ENCODE data around the gene ADARB1. TPM values are rescaled to one million over a fixed set of nuclear protein-coding genes. Genes with fewer than 3 reads are reported as not detected.

ADARB1 gene
- total and polyA plus RNA-seq, 9 donors: 17.3 to 32.1 (median 25.2) TPM

- Histone ChIP-seq H3K27ac (ENCODE audit: low read length) (peak overlapping the region; percentile 24), H3K36me3 (ENCODE audit: control insufficient read depth, insufficient read depth, low read length) (peaks cover 6% of the 10 kb centered on the region), H3K4me1 (ENCODE audit: control insufficient read depth, insufficient read depth, low read length) (peaks cover 38% of the 10 kb centered on the region), H3K4me3 (ENCODE audit: low read length) (no peak overlapping the region), H3K9me3 (replicated peaks; ENCODE audit: control insufficient read depth, low read depth, low read length) (no peaks in the 10 kb centered on the region), H3K27me3 (ENCODE audit: control insufficient read depth, insufficient read depth, low read length) (no peaks in the 10 kb centered on the region)
- 100% methylated on average over 1 of the region's 9 CpGs for WGBS (ENCODE audit: insufficient coverage)
- DNase-seq: peak; percentile 74
Observed at GRCh38 chr21:45154511-45155508, 80.4 kb downstream of the ADARB1 start.

DNA sequence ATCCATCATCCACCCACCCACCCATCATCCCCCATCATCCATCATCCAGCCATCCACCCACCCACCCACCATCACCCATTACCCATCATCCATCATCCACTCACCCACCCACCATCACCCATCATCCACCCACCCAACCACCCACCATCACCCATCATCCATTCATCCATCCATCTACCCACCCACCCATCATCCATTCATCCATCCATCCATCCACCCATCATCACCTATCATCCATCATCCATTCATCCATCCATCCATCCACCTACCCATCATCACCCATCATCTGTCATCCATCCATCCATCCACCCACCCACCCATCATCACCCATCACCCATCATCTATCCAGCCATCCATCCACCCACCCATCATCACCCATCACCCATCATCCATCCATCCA is 81.5 kb downstream of the ADARB1 start:
- no peak for DNase-seq
- Histone ChIP-seq H3K27me3 (ENCODE audit: control insufficient read depth, insufficient read depth, low read length) (no peaks in the 10 kb centered on the region), H3K36me3 (ENCODE audit: control insufficient read depth, insufficient read depth, low read length) (peaks cover 6% of the 10 kb centered on the region), H3K27ac (ENCODE audit: low read length) (no peak overlapping the region), H3K4me3 (ENCODE audit: low read length) (no peak overlapping the region), H3K9me3 (replicated peaks; ENCODE audit: control insufficient read depth, low read depth, low read length) (no peaks in the 10 kb centered on the region), H3K4me1 (ENCODE audit: control insufficient read depth, insufficient read depth, low read length) (peaks cover 42% of the 10 kb centered on the region)

DNA sequence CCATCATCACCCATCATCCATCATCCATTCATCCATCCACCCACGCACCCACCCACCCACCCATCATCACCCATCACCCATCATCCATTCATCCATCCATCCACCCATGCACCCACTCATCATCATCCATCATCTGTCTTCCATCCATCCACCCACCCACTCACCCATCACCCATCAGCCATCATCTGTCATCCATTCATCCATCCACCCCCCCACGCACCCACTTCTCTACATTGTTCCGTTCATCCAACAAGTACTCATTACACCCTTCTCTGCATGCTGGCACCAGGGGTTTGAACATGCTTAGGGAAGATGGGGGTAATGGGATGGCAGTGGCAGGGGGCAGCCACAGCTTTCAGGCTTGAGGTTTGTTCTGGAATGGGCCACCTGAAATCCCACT is 82.1 kb downstream of the ADARB1 start:
- no peaks in the 10 kb centered on the region for H3K27me3 ChIP-seq (ENCODE audit: control insufficient read depth, insufficient read depth, low read length)
- H3K4me3 ChIP-seq (ENCODE audit: low read length): no peak overlapping the region
- H3K27ac ChIP-seq (ENCODE audit: low read length): no peak overlapping the region
- H3K4me1 ChIP-seq (ENCODE audit: control insufficient read depth, insufficient read depth, low read length): peaks cover 46% of the 10 kb centered on the region
- DNase-seq: no peak
- H3K9me3 ChIP-seq (replicated peaks; ENCODE audit: control insufficient read depth, low read depth, low read length): no peaks in the 10 kb centered on the region
- H3K36me3 ChIP-seq (ENCODE audit: control insufficient read depth, insufficient read depth, low read length): peaks cover 8% of the 10 kb centered on the region
- 80% methylated on average over 1 of the region's 3 CpGs for whole genome bisulfite sequencing (ENCODE audit: insufficient coverage)

DNA sequence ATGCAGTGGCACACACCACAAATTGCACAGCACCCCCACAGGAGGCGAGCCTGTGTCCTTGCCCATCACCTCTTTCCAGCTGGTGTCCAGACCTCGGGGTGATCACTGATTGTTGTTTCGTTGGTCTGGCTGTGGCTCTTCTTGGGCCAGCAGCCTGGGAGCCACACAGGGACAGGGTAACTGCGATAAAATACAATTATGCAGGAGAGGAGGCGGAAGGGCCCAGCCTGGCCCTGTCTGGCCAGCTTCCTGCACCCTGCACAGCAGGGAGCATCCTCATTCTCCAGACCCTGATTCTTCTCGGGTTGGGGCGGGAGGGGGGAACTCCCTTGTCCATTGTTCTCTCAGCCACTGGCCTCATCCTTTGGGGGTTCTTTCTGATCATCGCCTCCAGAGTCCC is 83.6 kb downstream of the ADARB1 start:
- Histone ChIP-seq H3K27me3 (ENCODE audit: control insufficient read depth, insufficient read depth, low read length) (no peaks in the 10 kb centered on the region), H3K36me3 (ENCODE audit: control insufficient read depth, insufficient read depth, low read length) (peaks cover 20% of the 10 kb centered on the region), H3K4me3 (ENCODE audit: low read length) (no peak overlapping the region), H3K4me1 (ENCODE audit: control insufficient read depth, insufficient read depth, low read length) (peaks cover 51% of the 10 kb centered on the region), H3K9me3 (replicated peaks; ENCODE audit: control insufficient read depth, low read depth, low read length) (no peaks in the 10 kb centered on the region), H3K27ac (ENCODE audit: low read length) (no peak overlapping the region)
- DNase-seq: no peak
- 60% methylated on average over 2 of the region's 8 CpGs for WGBS (ENCODE audit: insufficient coverage)

GRCh38 chr21:45158491-45159423 is 84.4 kb downstream of the ADARB1 start:
- H3K27me3 ChIP-seq (ENCODE audit: control insufficient read depth, insufficient read depth, low read length): no peaks in the 10 kb centered on the region
- no peak for DNase-seq
- WGBS (ENCODE audit: insufficient coverage): 72% methylated on average over 5 of the region's 16 CpGs
- no peaks in the 10 kb centered on the region for H3K9me3 ChIP-seq (replicated peaks; ENCODE audit: control insufficient read depth, low read depth, low read length)
- no peak overlapping the region for H3K27ac ChIP-seq (ENCODE audit: low read length)
- H3K36me3 ChIP-seq (ENCODE audit: control insufficient read depth, insufficient read depth, low read length): peaks cover 22% of the 10 kb centered on the region
- H3K4me3 ChIP-seq (ENCODE audit: low read length): no peak overlapping the region
- H3K4me1 ChIP-seq (ENCODE audit: control insufficient read depth, insufficient read depth, low read length): peaks cover 53% of the 10 kb centered on the region

DNA sequence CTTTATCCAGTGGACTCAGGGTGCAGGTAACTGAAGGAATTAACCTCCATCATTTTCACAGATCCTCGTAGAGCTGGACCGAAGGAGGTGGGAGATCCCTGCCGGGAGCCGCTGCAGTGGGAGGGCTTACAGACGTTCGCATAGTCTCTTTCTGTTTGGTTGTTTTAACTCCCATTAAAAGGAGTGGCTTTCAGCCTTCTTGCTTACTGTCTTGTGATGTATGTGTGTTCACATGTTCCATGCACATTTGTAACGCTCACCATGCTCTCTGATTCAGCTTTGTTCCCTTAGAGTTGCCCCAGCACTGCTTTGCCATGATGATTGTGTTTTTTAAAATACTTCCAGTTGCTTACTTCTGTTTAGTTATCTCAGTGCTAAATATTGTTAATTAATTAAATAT is 85.8 kb downstream of the ADARB1 start:
- WGBS (ENCODE audit: insufficient coverage): no CpG with 5 or more reads among the region's 7 CpGs
- Histone ChIP-seq H3K27ac (ENCODE audit: low read length) (peak overlapping the region; percentile 69), H3K4me1 (ENCODE audit: control insufficient read depth, insufficient read depth, low read length) (peaks cover 60% of the 10 kb centered on the region), H3K27me3 (ENCODE audit: control insufficient read depth, insufficient read depth, low read length) (no peaks in the 10 kb centered on the region), H3K36me3 (ENCODE audit: control insufficient read depth, insufficient read depth, low read length) (peaks cover 22% of the 10 kb centered on the region), H3K9me3 (replicated peaks; ENCODE audit: control insufficient read depth, low read depth, low read length) (no peaks in the 10 kb centered on the region), H3K4me3 (ENCODE audit: low read length) (no peak overlapping the region)
- DNase-seq: no peak

DNA sequence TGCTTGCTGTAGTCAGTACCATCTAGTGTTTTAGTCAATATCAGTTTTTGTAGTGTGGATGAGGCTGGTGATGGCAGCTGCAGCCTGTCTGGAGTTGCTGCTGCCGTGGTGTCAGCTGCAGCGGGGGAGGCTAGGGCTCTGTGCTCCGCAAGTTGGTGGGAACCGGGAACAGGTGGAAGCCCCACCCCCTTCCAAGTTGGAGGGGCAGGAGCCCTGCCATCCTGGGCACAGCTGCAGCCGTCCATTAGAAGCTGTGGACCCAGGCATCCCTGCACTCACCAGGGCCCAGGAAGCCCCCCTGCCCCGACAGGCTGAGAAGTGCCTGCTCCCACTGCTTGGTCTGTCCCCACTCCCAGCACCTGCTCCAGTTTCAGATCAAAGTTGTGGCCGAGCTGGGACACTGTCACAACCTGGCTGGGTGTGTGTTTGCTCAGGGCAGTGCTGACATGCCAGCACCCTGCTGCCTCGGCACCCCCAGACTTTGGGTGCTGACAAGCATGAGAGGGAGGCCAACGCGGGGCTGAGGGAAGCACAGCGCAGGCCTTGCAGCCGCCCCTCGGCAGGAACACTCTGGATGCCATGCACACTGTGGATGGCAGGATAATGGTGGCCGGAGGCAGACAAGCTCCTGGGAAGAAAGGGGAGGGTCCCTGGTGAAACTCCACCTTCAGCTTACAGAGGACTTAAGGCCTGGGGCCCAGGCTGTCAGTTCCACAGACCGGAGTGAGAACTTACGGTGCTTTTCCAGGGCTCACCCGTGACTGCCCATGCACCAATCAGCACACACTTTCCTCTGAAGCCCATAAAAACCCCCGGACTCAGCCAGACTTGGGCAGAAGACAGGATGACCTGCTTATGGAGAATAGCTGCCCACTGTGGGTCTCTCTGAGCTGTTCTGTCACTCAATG is 86.9 kb downstream of the ADARB1 start:
- Histone ChIP-seq H3K27me3 (ENCODE audit: control insufficient read depth, insufficient read depth, low read length) (no peaks in the 10 kb centered on the region), H3K4me1 (ENCODE audit: control insufficient read depth, insufficient read depth, low read length) (peaks cover 58% of the 10 kb centered on the region), H3K4me3 (ENCODE audit: low read length) (no peak overlapping the region), H3K9me3 (replicated peaks; ENCODE audit: control insufficient read depth, low read depth, low read length) (no peaks in the 10 kb centered on the region), H3K36me3 (ENCODE audit: control insufficient read depth, insufficient read depth, low read length) (peaks cover 22% of the 10 kb centered on the region), H3K27ac (ENCODE audit: low read length) (peak overlapping the region; percentile 82)
- WGBS (ENCODE audit: insufficient coverage): 64% methylated on average over 15 of the region's 18 CpGs
- peak; percentile 88 for DNase-seq

- no peak for DNase-seq
- no peak overlapping the region for H3K27ac ChIP-seq (ENCODE audit: low read length)
- H3K9me3 ChIP-seq (replicated peaks; ENCODE audit: control insufficient read depth, low read depth, low read length): no peaks in the 10 kb centered on the region
- 66% methylated on average over 5 of the region's 8 CpGs for WGBS (ENCODE audit: insufficient coverage)
- H3K36me3 ChIP-seq (ENCODE audit: control insufficient read depth, insufficient read depth, low read length): peaks cover 22% of the 10 kb centered on the region
- H3K4me1 ChIP-seq (ENCODE audit: control insufficient read depth, insufficient read depth, low read length): peaks cover 55% of the 10 kb centered on the region
- H3K4me3 ChIP-seq (ENCODE audit: low read length): no peak overlapping the region
- no peaks in the 10 kb centered on the region for H3K27me3 ChIP-seq (ENCODE audit: control insufficient read depth, insufficient read depth, low read length)
Observed at GRCh38 chr21:45162115-45162514, 87.7 kb downstream of the ADARB1 start.

DNA sequence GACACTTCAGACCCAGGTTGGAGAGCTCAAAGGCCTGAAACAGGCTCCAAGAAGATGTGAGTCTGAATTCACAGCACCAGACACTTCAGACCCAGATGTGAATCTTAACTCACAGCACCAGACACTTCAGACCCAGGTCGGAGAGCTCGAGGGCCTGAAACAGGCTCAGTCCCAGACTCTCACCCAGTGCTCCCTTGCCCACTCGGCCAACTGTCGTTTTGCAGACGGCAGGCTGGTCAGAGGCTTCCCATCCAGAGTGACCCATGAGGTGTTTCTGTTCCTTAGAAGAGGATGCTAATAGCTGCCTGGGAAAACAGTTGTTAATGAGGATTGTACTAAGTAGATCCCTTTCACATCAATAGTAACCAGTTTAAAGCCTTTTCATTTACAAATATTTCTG is 88.4 kb downstream of the ADARB1 start:
- Histone ChIP-seq H3K36me3 (ENCODE audit: control insufficient read depth, insufficient read depth, low read length) (peaks cover 19% of the 10 kb centered on the region), H3K27ac (ENCODE audit: low read length) (no peak overlapping the region), H3K4me3 (ENCODE audit: low read length) (no peak overlapping the region), H3K27me3 (ENCODE audit: control insufficient read depth, insufficient read depth, low read length) (no peaks in the 10 kb centered on the region), H3K9me3 (replicated peaks; ENCODE audit: control insufficient read depth, low read depth, low read length) (no peaks in the 10 kb centered on the region), H3K4me1 (ENCODE audit: control insufficient read depth, insufficient read depth, low read length) (peaks cover 55% of the 10 kb centered on the region)
- no peak for DNase-seq
- 94% methylated on average over 2 of the region's 5 CpGs for WGBS (ENCODE audit: insufficient coverage)

Data from muscle of leg (tissue), 11 donors.